ENCODE results near the gene PPP1R16B.
A peak's percentile ranks its signal among the peaks of the same experiment; 100 is the strongest.

DNA sequence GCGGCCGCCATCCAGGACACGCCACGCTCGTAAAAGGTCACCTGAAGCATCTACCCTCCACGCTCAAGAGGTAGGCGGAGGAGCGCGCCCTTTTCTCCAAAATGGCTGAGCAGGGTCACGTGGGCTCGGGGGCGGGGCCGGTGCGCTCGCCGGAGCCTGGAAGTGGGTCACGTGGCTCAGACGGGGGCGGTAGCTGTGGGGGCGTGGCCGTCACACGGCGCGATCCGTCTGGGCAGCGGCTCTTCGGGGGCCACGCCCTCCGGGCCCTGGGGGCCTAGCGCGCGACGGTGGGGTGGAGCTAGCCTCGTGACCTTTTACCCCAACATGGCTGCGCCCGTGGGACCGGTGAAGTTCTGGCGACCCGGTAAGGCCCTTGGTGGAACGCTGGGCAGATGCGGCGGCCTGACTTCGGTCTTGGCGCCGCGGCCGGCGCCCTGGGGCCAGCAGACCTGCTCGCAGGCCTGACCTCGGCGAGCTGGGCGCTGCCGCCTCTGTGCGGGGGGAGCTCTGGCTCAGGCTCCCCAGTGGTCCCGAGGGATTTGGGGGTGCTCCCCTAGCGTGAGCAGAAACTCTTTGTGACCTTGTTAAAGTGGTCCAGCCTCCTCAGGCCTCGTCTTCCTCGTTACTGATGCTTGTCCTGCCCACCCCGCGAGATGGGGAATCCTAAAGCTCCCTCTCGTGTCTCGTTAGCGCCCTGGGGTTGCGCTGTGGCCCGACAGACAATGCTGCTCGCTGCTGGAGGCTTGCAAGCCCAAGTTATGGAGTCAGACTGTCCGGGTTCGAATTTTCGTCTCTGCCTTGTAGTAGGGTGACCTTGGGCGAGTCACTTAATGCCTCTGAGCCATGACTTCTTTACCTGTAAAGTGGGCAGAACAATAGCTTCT is 156.8 kb downstream of the PPP1R16B start, which contains the start of gene DHX35:
- TF ChIP-seq FOS (IDR thresholded peaks at IDR 0.05; ENCODE audit: borderline replicate concordance, extremely low read depth, insufficient read length) (peak; percentile 44), RFX5 (IDR thresholded peaks at IDR 0.05; ENCODE audit: low read depth, low read length) (no peak), SIX5 (IDR thresholded peaks at IDR 0.05; ENCODE audit: low read depth, low read length, severe bottlenecking) (peak; percentile 33), POLR2A (IDR thresholded peaks at IDR 0.05; ENCODE audit: low read depth, low read length) (peak; percentile 90), EP300 (IDR thresholded peaks at IDR 0.05; ENCODE audit: borderline replicate concordance in 1 of 2, control insufficient read depth in 1 of 2, low read depth in 2 of 2, low read length in 2 of 2) (peak in 1 of 2 experiments; percentile 34; a peak in 1 of 4 replicates), NFIC (IDR thresholded peaks at IDR 0.05; ENCODE audit: low read depth, low read length) (no peak), BRCA1 (IDR thresholded peaks at IDR 0.05; ENCODE audit: low read depth, low read length) (no peak), RELA (IDR thresholded peaks at IDR 0.05; ENCODE audit: borderline replicate concordance, partially characterized antibody) (peak; percentile 87), TCF7 (IDR thresholded peaks at IDR 0.05; ENCODE audit: borderline replicate concordance) (no peak), ESRRA (IDR thresholded peaks at IDR 0.05; ENCODE audit: low read length) (0 out of 2 replicates have a peak, but pooled peaks have one; percentile 18)
- TF ChIP-seq, protein P1, sequence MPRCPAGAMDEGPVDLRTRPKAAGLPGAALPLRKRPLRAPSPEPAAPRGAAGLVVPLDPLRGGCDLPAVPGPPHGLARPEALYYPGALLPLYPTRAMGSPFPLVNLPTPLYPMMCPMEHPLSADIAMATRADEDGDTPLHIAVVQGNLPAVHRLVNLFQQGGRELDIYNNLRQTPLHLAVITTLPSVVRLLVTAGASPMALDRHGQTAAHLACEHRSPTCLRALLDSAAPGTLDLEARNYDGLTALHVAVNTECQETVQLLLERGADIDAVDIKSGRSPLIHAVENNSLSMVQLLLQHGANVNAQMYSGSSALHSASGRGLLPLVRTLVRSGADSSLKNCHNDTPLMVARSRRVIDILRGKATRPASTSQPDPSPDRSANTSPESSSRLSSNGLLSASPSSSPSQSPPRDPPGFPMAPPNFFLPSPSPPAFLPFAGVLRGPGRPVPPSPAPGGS (IDR thresholded peaks at IDR 0.05; ENCODE audit: borderline replicate concordance, insufficient read depth, low read depth, low read length, poor library complexity, severe bottlenecking), result peak; percentile 15
- TF ChIP-seq, protein P2, sequence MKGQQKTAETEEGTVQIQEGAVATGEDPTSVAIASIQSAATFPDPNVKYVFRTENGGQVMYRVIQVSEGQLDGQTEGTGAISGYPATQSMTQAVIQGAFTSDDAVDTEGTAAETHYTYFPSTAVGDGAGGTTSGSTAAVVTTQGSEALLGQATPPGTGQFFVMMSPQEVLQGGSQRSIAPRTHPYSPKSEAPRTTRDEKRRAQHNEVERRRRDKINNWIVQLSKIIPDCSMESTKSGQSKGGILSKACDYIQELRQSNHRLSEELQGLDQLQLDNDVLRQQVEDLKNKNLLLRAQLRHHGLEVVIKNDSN (IDR thresholded peaks at IDR 0.05; ENCODE audit: borderline replicate concordance, extremely low read length, insufficient read depth, low read depth, low read length), result peak; percentile 100
- TF ChIP-seq, protein P3, sequence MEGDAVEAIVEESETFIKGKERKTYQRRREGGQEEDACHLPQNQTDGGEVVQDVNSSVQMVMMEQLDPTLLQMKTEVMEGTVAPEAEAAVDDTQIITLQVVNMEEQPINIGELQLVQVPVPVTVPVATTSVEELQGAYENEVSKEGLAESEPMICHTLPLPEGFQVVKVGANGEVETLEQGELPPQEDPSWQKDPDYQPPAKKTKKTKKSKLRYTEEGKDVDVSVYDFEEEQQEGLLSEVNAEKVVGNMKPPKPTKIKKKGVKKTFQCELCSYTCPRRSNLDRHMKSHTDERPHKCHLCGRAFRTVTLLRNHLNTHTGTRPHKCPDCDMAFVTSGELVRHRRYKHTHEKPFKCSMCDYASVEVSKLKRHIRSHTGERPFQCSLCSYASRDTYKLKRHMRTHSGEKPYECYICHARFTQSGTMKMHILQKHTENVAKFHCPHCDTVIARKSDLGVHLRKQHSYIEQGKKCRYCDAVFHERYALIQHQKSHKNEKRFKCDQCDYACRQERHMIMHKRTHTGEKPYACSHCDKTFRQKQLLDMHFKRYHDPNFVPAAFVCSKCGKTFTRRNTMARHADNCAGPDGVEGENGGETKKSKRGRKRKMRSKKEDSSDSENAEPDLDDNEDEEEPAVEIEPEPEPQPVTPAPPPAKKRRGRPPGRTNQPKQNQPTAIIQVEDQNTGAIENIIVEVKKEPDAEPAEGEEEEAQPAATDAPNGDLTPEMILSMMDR (IDR thresholded peaks at IDR 0.05 in 2 of 3, conservative IDR thresholded peaks at IDR 0.05 in 1 of 3; ENCODE audit: control insufficient read depth in 2 of 3, extremely low read depth in 1 of 3, insufficient read depth in 1 of 3, low read depth in 3 of 3, low read length in 3 of 3), result peak; percentile 19 to 50 (median 38); a peak in 4 of 6 replicates
- TF ChIP-seq, protein P4, sequence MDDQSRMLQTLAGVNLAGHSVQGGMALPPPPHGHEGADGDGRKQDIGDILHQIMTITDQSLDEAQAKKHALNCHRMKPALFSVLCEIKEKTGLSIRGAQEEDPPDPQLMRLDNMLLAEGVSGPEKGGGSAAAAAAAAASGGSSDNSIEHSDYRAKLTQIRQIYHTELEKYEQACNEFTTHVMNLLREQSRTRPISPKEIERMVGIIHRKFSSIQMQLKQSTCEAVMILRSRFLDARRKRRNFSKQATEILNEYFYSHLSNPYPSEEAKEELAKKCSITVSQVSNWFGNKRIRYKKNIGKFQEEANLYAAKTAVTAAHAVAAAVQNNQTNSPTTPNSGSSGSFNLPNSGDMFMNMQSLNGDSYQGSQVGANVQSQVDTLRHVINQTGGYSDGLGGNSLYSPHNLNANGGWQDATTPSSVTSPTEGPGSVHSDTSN (IDR thresholded peaks at IDR 0.05; ENCODE audit: insufficient replicate concordance, low read depth, low read length), result no peak

Measured in GM12878 (cell line).